Lower lobe of right lung (tissue), 2 donors: ENCODE data around the gene GOPC. TPM values are rescaled to one million over a fixed set of nuclear protein-coding genes. Genes with fewer than 3 reads are reported as not detected.
A peak's percentile ranks its signal among the peaks of the same experiment; 100 is the strongest.

ENCODE experiments used
- ATAC-seq, 2 donors: fragments of 200-7000 bp; cut with Tn5 transposase; one replicate each; pipeline ENCODE4 v1.9.1; 2020 to 2022; ENCODE audit warnings: mild to moderate bottlenecking in 2 of 2, moderate library complexity in 2 of 2
- DNase-seq: peaks from one replicate; pipeline ENCODE4 v3.0.0-alpha.2; 2020
- H3K27ac ChIP-seq: fragments of 200-600 bp; one replicate; pipeline ENCODE4 v1.8.0; 2022
- H3K27me3 ChIP-seq: fragments of 200-600 bp; one replicate; pipeline ENCODE4 v1.8.0; 2022; ENCODE audit warnings: low read depth
- H3K36me3 ChIP-seq: fragments of 200-600 bp; one replicate; pipeline ENCODE4 v1.8.0; 2022; ENCODE audit warnings: mild to moderate bottlenecking
- H3K4me1 ChIP-seq: fragments of 200-600 bp; one replicate; pipeline ENCODE4 v1.8.0; 2022
- H3K4me3 ChIP-seq: fragments of 200-600 bp; one replicate; pipeline ENCODE4 v1.8.0; 2022; ENCODE audit warnings: mild to moderate bottlenecking
- H3K9me3 ChIP-seq: fragments of 200-600 bp; one replicate; pipeline ENCODE4 v1.8.0; 2022
- intact Hi-C: fragments of 100-400 bp; cut with DNase I; formaldehyde crosslinking; loops from one replicate; pipeline ENCODE4 v1.11.0; 2022
- total RNA-seq: library from RNA; stranded (reverse); fragmentation: NEBNext Ultra II Directional; extraction: Animal tissue kit (Norgen Biotek cat#: 25700); gene quantifications from one replicate; pipeline ENCODE4 v1.2.1, GENCODE V29; 2021
- TF ChIP-seq, protein P1 (sequence below): fragments of 200-600 bp; IDR thresholded peaks from one replicate; pipeline ENCODE4 v1.8.0; 2022; ENCODE audit warnings: antibody characterized with exemption, mild to moderate bottlenecking
- donor health status: DM: no; HTN: yes; CAD: no; lungs with severe emphysema.

The GOPC gene
- total RNA-seq, 1 donor from 2014 or later = 22.4 TPM

DNA sequence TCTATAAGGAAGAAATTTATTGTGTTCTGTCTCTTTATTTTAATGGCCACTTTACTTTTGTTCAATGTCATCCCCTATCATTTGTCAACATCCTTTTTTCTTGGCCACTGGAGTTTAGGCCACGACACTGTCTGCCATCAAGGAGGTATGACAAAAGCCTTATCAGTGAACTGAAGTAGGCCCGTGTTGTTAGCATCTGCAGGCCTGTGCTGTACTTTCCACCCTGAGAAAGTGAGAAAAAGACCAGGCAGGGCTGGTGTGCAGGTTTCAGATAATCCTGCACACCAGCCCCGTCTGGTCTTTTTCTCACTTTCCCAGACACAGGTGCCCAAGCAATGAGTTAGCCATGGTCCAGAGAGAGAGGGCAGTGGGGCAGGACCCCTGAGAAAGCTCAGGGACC, 57.6 kb downstream of the GOPC start:
- ATAC-seq = no peak
- Histone ChIP-seq H3K27me3 (no peaks in the 10 kb centered on the region), H3K27ac (no peak overlapping the region), H3K9me3 (no peaks in the 10 kb centered on the region), H3K4me1 (peaks cover 17% of the 10 kb centered on the region), H3K4me3 (no peak overlapping the region), H3K36me3 (peaks cover 82% of the 10 kb centered on the region)
- DNase-seq = no peak
- TF ChIP-seq, protein P1, sequence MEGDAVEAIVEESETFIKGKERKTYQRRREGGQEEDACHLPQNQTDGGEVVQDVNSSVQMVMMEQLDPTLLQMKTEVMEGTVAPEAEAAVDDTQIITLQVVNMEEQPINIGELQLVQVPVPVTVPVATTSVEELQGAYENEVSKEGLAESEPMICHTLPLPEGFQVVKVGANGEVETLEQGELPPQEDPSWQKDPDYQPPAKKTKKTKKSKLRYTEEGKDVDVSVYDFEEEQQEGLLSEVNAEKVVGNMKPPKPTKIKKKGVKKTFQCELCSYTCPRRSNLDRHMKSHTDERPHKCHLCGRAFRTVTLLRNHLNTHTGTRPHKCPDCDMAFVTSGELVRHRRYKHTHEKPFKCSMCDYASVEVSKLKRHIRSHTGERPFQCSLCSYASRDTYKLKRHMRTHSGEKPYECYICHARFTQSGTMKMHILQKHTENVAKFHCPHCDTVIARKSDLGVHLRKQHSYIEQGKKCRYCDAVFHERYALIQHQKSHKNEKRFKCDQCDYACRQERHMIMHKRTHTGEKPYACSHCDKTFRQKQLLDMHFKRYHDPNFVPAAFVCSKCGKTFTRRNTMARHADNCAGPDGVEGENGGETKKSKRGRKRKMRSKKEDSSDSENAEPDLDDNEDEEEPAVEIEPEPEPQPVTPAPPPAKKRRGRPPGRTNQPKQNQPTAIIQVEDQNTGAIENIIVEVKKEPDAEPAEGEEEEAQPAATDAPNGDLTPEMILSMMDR = no peak
- intact Hi-C loops = no loop called here

DNA sequence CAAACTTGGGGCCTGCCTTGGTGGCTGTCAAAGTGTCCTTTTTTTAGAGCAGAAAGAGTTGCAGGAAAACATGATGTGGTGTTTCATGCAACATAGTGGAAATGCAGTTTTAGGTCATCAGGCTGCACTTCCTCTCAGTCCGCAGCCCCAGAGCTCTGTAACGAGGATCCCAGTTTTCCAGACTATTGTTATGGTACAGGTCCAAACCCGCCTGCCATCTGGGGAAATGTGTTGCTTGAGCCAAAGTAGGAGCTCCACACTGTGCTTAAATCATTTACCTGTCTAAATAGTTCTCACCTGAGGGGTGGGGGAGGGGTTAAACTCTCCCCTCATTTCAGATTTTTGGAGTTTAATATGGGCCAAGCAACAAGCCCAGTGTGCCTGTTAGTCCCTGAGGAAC, 59.8 kb downstream of the GOPC start:
- Histone ChIP-seq H3K36me3 (peaks cover 88% of the 10 kb centered on the region), H3K27me3 (no peaks in the 10 kb centered on the region), H3K4me3 (no peak overlapping the region), H3K9me3 (no peaks in the 10 kb centered on the region), H3K27ac (no peak overlapping the region), H3K4me1 (no peaks in the 10 kb centered on the region)
- TF ChIP-seq, protein P1 = no peak
- intact Hi-C loops = no loop called here
- no peak for ATAC-seq
- DNase-seq = no peak

DNA sequence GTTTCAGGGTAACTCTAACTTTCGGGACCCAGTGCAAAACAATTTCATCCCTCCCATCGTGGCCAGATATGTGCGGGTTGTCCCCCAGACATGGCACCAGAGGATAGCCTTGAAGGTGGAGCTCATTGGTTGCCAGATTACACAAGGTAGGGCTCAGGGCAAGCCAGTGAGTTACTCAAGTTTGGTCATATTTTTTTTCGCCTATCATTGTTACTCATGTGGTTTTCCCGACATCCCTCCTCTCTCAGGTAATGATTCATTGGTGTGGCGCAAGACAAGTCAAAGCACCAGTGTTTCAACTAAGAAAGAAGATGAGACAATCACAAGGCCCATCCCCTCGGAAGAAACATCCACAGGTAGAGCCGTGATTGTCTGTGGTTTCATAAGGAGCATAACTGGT, 61.6 kb downstream of the GOPC start:
- intact Hi-C loops = no loop called here
- TF ChIP-seq, protein P1 = no peak
- ATAC-seq (no peak), DNase-seq (no peak)
- Histone ChIP-seq H3K4me3 (no peak overlapping the region), H3K36me3 (peaks cover 70% of the 10 kb centered on the region), H3K9me3 (no peaks in the 10 kb centered on the region), H3K27ac (no peak overlapping the region), H3K4me1 (no peaks in the 10 kb centered on the region), H3K27me3 (no peaks in the 10 kb centered on the region)

DNA sequence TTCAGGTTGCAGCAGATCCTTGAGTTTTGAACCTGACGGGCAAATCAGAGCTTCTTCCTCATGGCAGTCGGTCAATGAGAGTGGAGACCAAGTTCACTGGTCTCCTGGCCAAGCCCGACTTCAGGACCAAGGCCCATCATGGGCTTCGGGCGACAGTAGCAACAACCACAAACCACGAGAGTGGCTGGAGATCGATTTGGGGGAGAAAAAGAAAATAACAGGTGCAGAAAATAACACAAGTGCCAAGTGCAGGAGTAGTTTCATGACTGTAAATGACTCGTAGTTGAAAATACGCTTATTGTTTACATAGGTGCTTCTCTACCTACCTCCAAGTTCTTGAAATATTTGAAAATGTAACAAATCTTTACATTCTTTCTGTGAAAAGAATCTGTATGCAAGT, 63.7 kb downstream of the GOPC start:
- H3K4me1 ChIP-seq = no peaks in the 10 kb centered on the region
- peaks cover 50% of the 10 kb centered on the region for H3K36me3 ChIP-seq
- H3K9me3 ChIP-seq = no peaks in the 10 kb centered on the region
- ATAC-seq (no peak), DNase-seq (no peak)
- H3K27me3 ChIP-seq = no peaks in the 10 kb centered on the region
- H3K4me3 ChIP-seq = no peak overlapping the region
- intact Hi-C loops = no loop called here
- no peak overlapping the region for H3K27ac ChIP-seq
- TF ChIP-seq, protein P1 = no peak

DNA sequence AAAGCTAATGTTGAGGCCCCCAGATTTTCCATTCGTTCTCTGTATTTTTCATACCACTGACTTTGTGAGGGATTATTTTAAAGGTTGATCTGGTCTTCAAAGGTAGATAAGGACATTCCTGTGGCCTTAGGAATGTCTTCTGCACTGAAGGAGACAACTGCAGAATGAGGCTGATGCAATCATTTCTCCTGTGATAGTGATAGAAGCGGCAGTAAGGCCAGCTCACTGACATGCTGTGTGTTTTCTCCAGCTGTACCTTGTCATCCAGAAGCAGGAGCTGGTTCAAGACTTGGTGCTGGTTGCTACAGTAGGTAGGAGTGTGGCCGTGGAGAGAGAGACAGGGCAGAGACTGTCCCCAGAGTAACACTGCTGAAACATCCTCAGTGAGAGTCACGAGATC, 66.0 kb downstream of the GOPC start:
- no peaks in the 10 kb centered on the region for H3K9me3 ChIP-seq
- DNase-seq (no peak), ATAC-seq (no peak)
- no peaks in the 10 kb centered on the region for H3K27me3 ChIP-seq
- intact Hi-C loops = no loop called here
- no peak overlapping the region for H3K4me3 ChIP-seq
- peaks cover 29% of the 10 kb centered on the region for H3K36me3 ChIP-seq
- TF ChIP-seq, protein P1 = no peak
- H3K4me1 ChIP-seq = no peaks in the 10 kb centered on the region
- H3K27ac ChIP-seq = no peak overlapping the region

DNA sequence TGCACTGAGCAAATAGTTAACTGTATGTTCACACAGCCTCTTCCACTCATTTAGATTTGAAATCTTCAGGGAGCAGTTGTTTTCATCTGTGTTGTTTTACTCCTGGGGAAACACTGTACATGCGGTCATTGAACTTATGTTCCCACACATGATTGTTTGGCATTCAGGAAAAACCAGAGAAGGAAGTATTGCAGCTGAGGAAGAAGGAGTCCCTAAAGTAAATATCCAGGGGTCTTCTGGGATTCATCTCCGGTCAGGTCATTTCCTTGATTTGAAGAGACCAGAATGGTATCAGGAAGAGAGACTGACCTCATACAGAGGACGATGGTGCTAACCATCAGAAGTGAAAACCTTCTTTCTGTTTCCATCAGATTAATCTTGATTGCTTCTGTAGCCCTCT, 67.3 kb downstream of the GOPC start:
- intact Hi-C loops = no loop called here

More for the DNA sequence above, 67.3 kb downstream of the GOPC start:
- DNase-seq (no peak), ATAC-seq (no peak)
- Histone ChIP-seq H3K4me3 (no peak overlapping the region), H3K4me1 (no peaks in the 10 kb centered on the region), H3K27me3 (no peaks in the 10 kb centered on the region), H3K36me3 (peaks cover 16% of the 10 kb centered on the region), H3K27ac (peak overlapping the region; percentile 25), H3K9me3 (no peaks in the 10 kb centered on the region)
- TF ChIP-seq, protein P1 = no peak
